GM21619 (cell line): Measurements from ENCODE around the gene GBGT1.

Experiments
- ATAC-seq: cut with Tn5 transposase; IDR thresholded peaks from one replicate; pipeline ENCODE4 v1.9.1; 2021; ENCODE audit not compliant: unreplicated experiment

The GBGT1 gene

DNA sequence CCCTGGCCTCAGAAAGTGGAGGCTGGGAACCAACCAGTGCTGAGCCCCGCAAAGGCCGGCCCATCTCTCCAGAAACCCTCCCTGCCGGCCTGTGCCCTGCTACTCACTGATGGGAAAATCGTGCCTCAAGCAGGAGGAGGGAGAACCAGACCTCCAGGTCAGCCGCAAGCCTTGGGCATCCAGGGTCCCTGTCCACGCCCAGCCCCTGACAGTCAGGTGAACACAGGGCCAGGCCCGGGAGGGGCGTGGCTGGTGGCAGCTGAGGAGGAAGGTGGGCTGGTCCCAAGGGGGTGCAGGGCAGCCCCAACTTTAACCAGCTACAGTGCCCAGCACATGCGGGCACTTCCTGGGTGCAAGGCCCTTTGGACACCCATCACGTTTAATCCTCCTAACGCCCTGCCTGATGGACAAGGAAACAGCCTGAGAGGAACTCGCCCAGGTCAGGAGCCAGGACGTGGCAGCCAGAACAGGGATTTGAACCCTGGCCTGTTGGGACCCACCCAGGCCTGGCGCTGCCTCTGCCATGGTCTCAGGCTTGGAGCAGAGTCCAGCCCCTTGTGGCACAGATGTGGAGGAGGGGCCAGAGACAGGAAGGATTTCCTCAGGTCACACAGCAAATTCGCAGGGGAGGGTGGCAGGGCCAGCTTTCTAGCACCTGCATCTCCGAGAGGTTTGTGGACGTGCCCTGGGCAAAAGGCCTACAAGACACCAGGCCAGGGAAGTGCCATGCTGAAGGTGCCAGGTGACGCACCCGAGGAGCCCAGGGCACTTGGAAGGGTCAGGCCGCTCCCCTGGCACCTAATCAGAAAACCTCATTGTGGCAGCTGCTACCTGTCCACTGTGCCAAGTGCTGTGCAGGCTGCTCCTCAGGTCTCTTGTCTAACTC is 47.1 kb downstream of the GBGT1 start:
- no peak for ATAC-seq

DNA sequence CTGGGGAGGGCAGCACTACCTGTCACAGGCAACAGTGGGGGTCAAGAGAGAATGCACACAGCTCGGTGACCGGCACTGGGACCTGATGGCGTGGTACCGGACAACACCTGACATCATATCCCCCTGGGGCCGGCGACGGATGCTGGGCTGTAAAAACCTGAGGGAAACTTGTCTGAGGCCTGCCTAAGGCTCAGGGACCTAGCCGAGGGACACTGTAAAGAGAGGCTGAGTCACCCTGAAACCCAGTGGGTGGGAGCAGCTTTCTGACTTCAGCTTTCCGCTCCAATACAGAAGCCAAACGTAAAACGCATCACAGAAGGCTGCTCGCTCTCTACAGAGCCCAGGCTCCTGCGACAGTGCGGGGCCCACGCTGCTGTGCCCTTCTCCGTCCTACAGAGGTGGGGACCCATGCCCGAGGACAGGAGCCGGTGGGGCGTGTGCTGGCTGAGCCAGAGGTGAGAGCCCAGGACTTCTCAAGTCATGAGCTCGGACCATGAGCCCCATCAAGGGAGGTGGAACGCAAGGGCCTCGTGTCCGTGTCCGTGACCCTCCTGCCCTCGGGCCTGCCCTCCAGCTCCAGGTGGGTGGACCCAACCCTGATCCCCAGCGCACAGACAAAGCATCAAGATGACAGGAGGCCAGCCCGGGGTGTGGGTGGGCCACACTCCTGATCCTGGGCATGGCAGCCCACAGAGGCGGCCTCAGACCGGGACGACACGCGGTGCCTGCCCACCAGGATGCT is 47.9 kb downstream of the GBGT1 start:
- ATAC-seq, result peak; percentile 63

DNA sequence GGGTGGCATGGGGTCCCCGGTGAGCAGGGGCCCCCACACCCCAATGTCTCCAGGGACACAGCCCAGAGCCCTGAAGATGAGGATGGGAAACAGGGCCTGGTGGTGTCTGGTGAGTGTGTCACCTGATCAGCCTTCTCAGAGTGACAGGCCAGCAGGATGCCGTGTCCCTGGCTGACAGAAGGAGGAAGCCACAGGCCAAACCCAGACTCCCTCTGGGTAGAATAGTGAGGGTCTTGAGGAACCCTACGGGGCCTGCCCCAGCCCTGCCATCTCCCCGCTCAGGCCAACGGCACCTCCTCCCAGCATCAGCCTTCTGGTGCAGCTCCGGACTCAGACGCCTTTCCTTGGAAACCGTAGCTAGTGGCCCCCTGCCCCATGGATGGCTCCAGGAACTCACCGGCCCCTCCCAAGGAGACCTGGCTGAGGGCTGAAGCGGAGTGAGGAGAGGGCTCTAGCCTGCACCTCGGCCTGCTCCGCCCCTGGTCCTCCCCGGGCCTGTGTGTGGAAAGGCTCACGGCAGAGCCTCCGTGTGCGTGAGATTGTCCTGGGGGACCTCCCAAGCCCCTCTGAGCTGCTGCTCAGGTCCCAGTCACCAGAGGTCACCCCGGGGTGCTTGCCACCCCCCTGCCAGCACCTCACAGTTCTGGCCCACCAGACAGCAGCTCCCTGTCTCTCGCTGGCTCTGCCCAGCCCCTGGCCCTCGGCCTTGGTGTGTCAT is 48.7 kb downstream of the GBGT1 start:
- no peak for ATAC-seq

DNA sequence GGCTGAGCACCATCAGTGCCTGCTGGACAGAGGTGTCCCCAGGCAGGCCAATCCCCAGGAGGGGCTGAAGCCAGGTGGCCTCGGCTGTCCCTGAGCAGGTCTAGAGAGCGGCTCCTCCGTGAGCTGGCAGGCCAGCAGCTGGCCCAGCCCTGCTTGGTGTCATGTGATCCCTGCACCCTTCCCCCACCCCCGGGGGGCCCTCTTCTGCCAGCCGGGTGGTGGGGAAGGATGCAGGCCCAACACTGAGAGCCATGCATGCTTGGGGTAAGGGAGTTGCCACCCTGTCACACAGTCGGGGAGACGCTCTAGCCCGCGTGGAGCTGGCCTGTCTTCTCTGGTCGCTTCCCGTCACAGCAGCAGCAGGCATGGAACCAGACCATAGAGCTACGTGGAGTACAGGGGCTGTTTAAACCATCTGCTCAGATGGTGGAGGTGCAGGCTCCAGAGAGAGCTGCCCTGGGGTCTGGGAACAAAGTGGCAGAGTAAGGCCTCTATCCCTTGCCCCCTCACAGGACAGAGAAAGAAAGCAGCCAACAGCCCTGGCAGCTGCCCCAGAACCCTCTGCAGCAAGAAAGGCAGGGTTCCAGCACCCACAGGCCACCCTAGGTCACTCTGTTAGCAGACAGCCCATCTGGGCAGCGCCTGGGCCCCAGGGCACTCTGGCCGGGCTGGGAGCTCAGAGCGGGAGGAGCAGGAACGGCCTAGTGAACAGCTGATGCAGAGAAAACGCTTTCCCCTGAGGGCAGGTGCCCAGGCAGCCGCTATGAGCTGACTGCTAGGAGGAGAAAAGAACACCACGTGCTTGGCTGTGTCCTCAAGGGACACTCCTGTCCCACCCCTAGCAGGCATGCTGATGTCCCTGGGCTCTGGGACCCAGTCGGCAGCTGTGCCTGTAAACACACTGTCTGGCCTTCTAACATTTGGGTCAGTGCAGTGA is 49.5 kb downstream of the GBGT1 start:
- no peak for ATAC-seq

DNA sequence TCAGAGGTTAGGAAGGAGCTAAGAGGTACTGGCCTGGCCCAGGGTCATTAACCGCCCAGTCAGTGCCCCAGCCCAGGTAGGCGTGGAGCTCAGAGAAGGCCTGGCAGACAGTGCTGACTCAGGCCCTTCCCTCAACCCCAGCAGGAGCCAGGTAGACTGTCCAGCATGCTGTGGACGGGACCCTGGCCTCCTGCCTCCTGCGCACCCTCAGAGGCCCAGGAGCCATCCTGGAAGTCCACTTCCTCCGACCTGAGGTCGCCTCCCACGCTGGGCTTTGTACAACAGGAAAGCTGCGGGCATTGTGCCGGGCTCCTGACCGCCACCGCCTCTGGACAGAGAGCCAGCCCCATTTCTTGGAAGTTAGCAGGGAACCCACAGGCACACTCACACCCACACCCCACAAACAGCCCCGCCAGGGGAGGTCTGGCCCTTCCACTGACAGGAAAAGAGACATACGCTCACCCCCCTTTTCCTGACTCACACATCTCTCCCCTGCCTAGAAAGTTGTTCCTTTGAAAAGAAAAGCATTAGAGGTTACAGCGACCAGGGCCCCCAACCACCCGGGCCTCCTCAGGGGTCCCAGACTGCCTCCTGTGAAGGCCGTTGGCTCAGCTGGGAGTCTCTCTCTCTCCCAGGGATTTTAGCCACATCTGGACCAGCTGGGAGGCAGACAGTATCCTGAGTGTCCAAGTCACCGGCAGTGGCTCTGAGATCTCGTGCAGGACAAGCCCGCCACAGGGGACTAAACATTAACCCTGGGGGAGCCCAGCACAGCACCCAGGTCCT is 50.4 kb downstream of the GBGT1 start:
- no peak for ATAC-seq

DNA sequence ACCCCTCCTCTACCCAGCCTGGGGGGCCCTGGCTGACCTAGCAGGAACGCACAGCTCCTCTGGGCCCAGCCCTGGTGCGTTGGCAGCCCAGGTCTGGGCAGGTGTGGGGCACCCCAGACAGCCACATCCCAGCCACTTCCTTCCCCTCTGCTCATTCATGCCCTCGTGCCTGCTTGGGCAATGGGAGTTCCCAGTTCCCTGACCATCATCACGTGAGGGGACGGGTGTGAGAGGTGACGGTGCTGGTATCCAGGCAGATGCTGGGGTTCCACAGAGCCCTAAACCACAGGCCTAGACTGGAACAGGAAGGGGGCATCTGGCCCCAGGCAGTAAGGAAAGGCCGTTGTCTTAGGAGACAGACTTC is 51.1 kb downstream of the GBGT1 start:
- no peak for ATAC-seq

DNA sequence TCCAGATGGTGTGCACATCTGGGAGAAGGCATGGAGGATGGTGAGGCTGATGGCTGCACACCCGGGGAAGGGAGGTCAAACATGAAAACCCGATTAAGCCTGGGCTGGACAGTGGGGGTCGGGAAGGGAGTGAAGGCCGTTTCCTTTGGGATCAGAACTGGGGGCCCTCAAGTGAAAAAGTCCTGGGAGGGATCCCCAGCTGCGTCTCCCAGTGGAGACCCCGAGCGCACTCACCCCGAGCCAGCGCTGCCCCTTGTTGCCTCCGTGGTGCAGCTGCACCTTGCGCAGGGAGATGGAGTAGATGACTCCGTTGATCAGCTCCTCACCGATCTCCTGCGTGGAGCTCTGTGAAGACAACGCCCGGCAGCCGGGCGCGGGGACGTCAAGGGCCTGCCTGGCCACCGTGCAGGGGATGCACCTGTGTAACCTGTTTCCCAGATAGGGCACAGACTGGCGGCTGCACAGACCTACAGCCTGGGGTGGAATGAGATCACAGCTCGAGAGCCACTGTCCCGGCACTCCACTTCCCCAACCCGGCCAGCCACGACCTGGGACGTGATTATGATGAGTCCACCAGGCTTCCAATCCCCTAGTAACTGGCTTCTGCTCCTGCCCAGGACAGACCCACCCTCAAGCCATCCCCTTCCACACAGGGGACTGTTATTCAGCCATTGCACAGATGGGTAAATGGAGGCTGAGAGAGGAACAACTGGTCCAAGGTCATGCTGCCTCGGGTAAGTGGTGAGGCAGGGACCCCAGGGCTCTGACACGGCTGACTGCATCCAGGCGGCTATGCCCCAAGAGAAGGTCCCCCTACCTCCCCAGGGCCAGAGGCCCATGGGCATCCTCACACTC is 51.7 kb downstream of the GBGT1 start:
- ATAC-seq, result no peak

DNA sequence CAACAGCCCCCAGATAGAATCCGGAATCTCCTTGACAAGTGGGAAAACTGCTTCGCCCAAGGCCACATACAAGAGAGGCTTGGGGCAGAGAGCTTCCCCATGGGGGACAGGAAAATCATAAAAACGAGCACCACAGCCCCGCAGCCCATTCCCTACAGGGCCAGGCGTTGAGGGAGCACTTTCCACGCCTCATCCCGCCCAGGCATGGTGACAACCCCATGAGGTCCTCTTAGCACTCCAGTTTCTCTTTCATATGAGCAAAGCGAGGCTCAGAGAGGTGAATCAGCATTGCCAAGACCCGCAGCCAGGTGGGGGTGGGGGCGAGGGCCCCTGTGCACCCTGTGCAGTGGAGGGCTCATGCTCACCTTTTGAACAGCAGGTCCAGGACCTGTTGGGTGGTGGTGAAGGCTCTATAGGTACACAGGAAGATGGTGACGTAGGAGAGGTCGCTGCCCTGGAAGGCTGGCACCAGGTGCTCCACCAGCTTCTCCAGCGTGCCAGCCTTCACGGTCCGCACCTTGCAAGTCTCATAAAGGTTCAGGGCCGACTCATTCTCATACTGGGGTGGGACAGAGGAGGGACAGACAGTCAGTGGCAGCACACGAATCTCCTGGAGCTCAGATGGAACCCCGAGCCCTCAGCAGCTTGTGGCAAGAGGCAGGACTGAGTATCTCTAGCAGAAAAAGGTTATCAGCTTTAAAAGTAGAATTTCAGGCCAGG is 53.6 kb downstream of the GBGT1 start:
- ATAC-seq, result no peak

DNA sequence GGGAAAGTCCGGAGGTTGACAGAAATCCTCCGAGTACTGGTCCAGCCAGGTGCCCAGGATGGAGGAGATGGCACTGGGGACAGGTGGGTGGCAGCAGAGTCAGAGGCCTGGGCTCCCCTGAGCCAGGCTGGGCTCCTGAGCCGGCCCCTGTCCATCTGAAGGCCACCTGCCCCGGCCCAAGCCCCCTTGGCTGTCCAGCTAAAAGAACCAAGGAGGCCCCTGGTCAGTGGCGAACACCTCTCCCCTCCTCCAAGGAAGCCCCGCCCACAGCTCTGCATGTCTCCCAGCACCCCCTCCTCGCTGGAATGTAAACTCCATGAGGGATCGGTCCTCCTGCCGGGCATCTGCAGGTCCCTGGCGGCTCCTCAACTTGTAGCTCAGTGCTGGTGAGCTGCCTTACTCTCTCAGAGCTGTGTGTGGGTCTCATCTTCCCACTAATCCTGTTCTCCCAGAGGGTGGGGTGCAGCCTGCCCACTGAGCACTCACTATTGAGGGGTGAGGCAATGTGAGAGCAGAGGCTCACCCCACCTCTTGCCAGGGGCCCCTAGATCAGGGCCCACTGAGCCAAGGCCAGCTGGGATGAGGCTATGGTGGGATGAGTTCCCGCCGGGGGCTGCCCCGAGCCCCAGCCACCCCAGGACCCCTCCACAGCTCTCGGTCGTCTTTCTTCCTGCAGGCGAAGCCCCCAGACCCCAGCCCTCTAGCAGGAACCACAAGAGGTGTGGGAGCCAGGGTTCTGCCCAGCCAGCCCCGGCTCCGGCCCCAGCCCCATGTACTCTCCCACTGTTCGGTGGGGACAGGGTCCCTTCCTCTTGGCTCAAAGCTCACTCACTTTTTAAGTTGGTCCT is 54.7 kb downstream of the GBGT1 start:
- ATAC-seq, result no peak

DNA sequence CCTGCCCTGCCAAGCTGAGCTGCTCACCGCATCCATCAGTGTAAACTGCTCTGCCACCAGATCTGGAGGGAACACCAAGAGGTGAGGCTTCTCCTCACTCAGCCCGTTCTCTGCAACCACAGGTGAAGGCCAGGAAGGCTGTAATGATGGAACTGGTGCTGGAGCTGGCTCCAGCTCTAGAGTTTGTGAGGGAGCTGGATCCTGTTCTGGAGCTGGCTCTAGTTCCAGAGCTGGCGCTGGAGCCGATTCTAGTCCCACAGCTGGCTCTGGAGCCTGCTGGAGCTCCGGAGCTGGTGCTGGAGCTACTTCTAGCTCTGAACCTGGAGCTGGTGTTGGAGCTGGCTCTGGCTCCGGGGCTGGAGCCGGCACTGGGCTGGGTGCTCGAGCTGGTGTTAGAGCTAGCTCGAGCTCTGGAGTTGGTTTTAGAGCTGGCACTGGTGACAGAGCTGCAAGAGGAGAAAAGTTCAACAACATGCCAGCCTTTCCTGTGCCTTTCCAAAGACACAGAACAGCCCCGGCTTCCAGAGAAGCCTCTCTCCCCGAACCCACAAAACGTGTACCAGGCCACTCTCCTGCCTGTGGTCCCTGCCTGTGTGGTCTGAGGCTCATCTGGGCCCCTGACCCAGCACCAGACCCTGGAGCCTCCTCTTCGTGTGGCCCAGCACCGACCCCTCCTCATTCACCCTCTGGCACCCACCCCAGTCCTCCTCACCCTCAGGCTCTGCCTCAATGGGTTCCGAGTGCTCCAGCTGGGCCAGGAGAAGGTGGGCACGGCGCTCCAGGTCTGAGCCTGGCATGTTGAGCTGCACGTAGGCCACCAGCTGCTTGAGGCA is 55.5 kb downstream of the GBGT1 start:
- no peak for ATAC-seq

DNA sequence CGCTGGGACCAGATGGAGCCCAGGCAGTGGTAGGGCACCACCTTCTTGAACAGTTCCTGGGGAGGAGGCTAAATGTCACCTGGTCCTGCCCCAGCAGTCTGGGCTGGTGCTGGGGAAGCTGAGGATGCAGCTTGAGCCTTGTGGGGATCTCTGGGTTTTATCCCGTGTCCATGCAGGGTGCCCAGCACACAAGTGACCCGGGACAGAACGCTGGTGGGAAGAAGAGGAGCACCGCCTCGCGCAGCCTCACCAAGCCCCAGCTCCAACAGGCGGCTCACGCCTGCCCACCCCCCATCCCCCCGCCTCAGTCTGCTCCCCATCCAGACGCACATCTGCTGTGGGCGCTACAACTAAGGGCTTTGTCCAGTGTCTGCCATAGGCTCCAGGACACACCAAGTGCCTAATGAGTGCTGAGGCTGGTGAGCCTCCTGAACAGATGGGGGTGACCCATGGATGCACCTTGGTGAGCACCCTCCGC is 56.4 kb downstream of the GBGT1 start:
- ATAC-seq, result no peak

DNA sequence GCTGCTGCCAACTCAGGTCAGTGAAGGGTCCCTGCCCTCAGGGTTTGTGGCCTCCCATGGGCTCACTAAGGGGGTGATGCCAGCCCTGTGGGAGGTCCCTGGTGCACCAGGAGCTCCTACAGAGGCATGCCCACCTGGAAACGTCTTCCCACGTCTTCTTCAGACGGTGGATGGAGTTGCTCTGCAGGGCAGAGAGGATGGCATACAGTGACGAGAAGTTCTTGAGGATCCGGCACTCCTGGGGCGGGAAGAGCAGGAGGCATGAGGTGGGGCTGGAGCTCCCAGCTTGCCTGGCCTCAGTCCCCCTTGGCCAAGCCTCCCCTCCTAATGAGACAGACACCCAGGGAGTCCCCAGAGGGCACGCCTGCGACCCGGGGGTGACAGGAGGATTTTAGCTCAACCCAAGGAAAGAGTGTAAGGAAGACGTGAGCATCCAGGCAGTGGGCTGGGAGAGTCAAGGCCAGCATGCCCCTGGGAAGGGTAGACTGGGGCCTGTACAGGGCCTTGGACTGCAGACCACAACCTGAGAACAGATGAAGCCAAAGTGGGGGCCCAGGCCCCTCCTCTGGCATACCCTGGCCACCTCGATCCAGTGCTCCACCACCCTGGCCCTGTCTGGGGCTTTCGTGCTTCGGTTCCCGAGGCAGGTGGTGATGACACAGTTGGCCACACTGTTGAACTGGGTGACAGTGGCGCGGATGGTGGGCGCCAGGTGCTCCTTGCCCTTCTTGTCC is 57.0 kb downstream of the GBGT1 start:
- ATAC-seq, result no peak

DNA sequence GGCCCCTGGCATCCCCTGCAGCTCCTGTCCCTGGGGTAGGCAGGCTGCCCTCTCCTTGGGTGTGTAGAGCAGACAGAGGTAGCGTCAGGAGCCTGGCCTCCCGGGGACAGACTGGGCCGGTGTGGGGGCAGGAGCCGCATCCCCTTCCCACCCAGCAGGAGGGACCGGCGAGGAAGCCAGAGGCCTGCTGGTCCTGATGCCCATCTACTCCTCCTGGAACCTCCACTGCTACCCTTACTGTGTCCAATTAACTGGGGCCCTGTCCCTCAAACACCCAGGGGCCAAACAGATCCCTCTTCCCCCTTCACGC is 58.3 kb downstream of the GBGT1 start:
- ATAC-seq, result no peak

DNA sequence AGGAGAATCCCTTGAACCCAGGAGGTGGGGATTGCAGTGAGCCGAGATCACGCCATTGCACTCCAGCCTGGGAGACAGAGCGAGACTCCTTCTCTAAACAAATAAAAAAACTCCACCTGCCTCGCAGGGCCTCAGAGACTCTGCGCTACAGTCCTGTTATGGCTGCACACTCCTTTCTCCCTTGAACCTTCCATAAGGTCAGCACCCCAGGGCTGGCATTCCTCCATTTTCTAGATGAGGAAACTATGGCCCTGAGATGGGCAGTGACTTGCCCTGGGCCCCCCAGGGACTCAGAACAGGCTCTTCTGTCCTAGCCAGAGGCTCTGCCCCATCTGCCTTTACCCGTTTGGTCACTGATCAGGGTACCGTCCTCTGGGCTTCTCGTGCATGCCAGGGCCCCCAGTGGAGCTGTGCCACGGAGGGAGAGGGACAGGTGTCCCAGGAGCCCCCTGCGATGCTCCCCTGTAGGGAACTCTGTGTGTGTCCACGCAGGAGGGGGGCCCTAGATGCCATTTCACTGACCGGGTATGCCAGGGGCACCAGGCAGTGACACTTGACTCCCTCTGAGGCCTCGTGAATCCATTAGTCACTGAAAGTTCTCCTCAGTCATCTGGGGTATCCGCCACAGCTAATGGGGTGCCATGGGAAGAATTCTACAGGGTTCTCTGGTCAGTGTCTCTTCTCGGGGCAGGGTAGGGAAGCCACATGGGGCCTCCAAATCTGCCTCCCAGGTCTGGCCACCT is 58.8 kb downstream of the GBGT1 start:
- no peak for ATAC-seq

DNA sequence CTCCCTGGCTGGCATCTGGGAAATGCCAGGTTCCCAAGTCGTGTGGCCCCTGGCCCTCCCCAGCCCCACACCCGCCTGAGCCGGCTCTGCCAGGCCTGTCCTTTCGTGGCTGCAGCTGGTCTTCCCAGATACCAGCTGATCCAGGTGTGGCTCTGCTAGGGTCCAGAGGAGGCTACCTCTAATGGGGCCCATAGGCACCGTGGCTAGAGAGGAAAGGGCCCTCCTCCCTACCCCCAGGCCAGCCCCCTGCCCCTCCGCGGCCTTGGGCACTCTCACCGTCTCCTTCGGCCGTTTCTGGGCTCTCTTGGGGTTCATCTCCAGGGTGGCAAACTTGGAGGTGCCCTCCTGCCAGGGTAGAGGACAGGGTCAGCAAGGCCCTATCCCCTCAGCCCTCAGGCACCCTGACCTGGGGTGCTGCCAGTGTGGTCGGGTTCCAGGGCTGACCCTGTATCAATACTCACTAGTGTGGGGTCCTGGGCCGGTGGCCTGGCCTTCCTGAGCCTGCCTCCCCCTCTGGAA is 59.7 kb downstream of the GBGT1 start:
- ATAC-seq, result no peak
